ENCODE measurements around the gene TM4SF4. TPM values are rescaled to one million over a fixed set of nuclear protein-coding genes. Genes with fewer than 3 reads are reported as not detected.

The TM4SF4 gene
- total RNA-seq, 1 donor from 2014 or later, result not detected

DNA sequence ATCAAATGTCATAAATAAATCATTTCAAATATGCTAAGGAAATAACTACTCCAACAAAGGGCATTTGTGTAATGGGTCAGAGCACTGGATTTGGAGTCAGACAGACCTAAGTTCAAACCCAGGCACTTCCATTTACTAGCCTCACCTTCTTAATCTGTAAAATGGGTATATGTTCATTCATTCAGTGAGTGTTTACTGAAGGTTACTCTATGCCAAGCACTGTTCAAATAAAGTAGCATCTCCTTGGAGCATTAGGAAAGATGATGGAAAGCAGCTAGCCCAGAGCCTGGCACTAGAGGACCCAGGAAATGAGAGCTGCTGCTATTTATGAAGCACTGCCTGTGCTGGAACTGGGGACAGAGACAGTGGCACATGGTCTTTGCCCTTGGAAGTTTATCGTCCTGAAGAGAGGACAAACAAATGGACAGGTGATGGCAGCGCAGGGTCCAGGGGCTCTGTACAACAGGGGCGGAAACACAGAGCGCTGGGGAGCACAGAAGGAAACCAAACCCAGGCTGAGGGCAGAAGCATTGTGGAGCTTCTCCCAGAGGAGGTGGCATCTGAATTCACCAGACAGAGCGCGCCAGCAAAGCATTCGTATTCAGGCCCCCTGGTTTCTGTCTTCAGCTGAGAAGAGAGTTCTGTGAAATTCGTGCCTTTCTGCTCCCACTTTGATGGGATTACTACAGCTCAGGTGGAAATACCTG, 19.0 kb downstream of the TM4SF4 start:
- Mint-ChIP-seq H3K36me3 (ENCODE audit: low read depth) (no peaks in the 10 kb centered on the region), H3K9me3 (no peaks in the 10 kb centered on the region), H3K27me3 (ENCODE audit: low read depth) (peaks cover 26% of the 10 kb centered on the region), H3K4me1 (no peaks in the 10 kb centered on the region), H3K4me3 (no peak overlapping the region), H3K27ac (ENCODE audit: unreplicated experiment) (no peak overlapping the region)
- TF ChIP-seq, protein P1, sequence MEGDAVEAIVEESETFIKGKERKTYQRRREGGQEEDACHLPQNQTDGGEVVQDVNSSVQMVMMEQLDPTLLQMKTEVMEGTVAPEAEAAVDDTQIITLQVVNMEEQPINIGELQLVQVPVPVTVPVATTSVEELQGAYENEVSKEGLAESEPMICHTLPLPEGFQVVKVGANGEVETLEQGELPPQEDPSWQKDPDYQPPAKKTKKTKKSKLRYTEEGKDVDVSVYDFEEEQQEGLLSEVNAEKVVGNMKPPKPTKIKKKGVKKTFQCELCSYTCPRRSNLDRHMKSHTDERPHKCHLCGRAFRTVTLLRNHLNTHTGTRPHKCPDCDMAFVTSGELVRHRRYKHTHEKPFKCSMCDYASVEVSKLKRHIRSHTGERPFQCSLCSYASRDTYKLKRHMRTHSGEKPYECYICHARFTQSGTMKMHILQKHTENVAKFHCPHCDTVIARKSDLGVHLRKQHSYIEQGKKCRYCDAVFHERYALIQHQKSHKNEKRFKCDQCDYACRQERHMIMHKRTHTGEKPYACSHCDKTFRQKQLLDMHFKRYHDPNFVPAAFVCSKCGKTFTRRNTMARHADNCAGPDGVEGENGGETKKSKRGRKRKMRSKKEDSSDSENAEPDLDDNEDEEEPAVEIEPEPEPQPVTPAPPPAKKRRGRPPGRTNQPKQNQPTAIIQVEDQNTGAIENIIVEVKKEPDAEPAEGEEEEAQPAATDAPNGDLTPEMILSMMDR (conservative IDR thresholded peaks at IDR 0.05), result no peak
- DNase-seq (ENCODE audit: low read depth, low spot score), result no peak

DNA sequence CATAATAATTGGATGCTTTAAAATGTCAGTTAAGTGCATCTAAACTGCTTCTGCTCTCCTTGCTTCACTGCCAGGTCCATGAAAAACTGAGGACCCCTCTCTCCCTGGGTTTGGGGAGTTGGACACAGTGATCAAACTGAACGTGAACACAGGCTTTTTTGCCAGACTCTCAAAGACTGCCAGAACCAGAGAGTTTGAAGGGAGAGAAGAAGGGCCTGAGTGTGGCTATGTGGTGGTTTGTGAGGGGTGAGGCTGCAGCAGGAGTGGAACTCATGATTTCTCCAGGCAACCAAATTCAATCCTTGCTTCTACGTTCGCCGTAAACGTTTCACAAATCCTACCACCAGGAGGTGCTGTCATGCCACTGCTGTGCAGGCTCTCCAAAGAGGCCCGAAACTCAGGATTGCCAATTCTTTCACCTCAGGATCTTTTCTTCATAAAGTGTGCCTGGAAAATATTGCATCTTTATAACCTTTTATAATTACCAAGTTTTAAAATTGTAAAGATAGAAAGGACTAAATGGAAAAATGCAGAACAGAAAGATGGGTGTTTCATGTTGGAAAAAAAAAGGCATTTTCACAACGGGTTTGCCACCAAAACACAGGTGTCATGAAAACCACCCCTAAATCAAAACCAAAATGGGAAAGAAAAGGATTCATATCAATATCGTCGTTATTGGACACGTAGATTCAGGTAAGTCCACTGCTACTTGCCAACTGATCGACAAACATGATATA, 19.7 kb downstream of the TM4SF4 start:
- H3K36me3 Mint-ChIP-seq (ENCODE audit: low read depth), result no peaks in the 10 kb centered on the region
- H3K4me3 Mint-ChIP-seq, result no peak overlapping the region
- peak; percentile 80 for DNase-seq (ENCODE audit: low read depth, low spot score)
- H3K27ac Mint-ChIP-seq (ENCODE audit: unreplicated experiment), result no peak overlapping the region
- TF ChIP-seq, protein P1 (conservative IDR thresholded peaks at IDR 0.05), result peak; percentile 83
- peaks cover 26% of the 10 kb centered on the region for H3K27me3 Mint-ChIP-seq (ENCODE audit: low read depth)
- no peaks in the 10 kb centered on the region for H3K4me1 Mint-ChIP-seq
- H3K9me3 Mint-ChIP-seq, result no peaks in the 10 kb centered on the region

DNA sequence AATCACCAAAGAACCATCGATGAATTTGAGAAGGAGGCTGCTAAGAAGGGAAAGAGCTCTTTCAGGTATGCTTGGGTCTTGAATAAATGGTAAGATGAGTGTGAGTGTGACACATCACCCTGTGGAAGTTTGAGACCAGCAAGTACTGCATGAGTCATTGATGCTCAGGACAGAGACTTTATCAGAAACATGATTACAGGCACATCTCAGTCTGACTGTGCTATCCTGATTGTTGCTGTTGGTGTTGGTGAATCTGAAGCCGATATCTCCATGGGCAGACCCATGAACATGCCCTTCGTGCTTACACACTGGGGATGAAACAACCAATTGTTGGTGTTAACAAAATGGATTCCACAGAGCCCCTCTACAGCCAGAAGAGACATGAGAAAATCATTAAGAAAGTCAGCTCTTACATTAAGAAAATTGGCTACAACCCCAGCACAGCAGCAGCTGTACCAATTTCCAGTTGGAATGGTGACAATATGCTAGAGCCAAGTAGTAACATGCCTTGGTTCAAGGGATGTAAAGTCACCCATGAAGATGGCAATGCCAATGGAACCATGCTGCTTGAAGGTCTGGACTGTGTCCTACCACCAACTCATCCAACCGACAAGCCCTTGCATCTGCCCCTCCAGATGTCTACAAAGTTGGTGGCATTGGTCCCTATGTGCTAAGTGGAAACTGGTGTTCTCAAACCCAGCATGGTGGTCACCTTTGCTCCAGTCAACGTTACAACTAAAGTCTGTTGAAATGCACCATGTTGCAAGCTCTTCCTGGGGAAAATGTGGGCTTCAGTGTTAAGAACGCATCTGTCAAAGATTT, 20.5 kb downstream of the TM4SF4 start:
- no peak overlapping the region for H3K4me3 Mint-ChIP-seq
- H3K4me1 Mint-ChIP-seq, result no peaks in the 10 kb centered on the region
- DNase-seq (ENCODE audit: low read depth, low spot score), result no peak
- no peaks in the 10 kb centered on the region for H3K36me3 Mint-ChIP-seq (ENCODE audit: low read depth)
- H3K27ac Mint-ChIP-seq (ENCODE audit: unreplicated experiment), result no peak overlapping the region
- TF ChIP-seq, protein P1 (conservative IDR thresholded peaks at IDR 0.05), result no peak
- no peaks in the 10 kb centered on the region for H3K9me3 Mint-ChIP-seq
- peaks cover 26% of the 10 kb centered on the region for H3K27me3 Mint-ChIP-seq (ENCODE audit: low read depth)

DNA sequence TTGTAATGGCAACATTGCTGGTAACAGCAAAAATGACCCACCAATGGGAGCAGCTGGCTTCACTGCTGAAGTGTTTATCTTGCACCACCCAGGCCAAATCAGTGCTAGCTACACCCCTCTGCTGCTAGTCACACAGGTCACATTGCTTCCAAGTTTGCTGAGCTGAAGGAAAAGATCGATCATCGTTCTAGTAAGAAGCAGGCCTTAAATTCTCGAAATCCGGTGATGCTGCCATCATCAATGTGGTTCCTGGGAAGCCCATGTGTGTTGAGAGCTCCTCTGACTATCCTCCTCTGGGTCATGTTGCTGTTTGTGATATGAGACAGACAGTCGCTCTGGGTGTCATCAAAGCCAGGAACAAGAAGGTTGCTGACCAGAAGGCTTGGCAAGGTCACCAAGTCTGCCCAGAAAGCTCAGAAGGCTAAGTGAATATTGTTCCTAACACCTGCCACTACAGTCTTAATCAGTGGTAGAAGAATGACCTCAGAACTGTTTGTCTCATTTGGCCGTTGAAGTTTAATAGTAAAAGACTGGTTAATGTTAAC, 21.2 kb downstream of the TM4SF4 start:
- Mint-ChIP-seq H3K9me3 (no peaks in the 10 kb centered on the region), H3K4me1 (no peaks in the 10 kb centered on the region), H3K27ac (ENCODE audit: unreplicated experiment) (no peak overlapping the region), H3K36me3 (ENCODE audit: low read depth) (no peaks in the 10 kb centered on the region), H3K27me3 (ENCODE audit: low read depth) (peaks cover 26% of the 10 kb centered on the region), H3K4me3 (no peak overlapping the region)
- TF ChIP-seq, protein P1 (conservative IDR thresholded peaks at IDR 0.05), result no peak
- DNase-seq (ENCODE audit: low read depth, low spot score), result no peak

DNA sequence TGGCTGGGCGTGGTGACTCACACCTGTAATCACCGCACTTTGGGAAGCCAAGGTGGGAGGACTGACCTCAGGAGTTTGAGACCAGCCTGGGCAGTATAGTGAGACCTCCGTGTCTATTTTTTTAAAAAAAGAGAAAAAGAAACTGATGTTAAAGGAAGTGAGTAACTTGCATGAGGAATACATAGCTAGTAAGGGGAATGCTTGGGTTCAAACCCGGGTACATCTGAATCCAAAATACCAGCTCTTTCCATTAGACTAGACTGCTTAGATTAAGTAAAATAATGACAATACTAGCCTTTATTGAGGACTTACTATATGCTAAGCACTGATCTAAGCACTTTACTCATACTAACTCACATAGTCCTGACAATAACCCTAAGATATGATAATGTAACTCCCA, 22.4 kb downstream of the TM4SF4 start:
- H3K36me3 Mint-ChIP-seq (ENCODE audit: low read depth), result no peaks in the 10 kb centered on the region
- no peak overlapping the region for H3K4me3 Mint-ChIP-seq
- TF ChIP-seq, protein P1 (conservative IDR thresholded peaks at IDR 0.05), result no peak
- H3K27ac Mint-ChIP-seq (ENCODE audit: unreplicated experiment), result no peak overlapping the region
- H3K4me1 Mint-ChIP-seq, result no peaks in the 10 kb centered on the region
- H3K27me3 Mint-ChIP-seq (ENCODE audit: low read depth), result peaks cover 19% of the 10 kb centered on the region
- H3K9me3 Mint-ChIP-seq, result no peaks in the 10 kb centered on the region
- no peak for DNase-seq (ENCODE audit: low read depth, low spot score)

Measured in neural crest cell (in vitro differentiated cells).